NCI-H2227 (cell line): ENCODE data around the gene ABCA7.

Experiments used
- DNase-seq: peaks from one replicate; lab custom pipeline; 2025; ENCODE audit not compliant: unreplicated experiment; lab: John Stamatoyannopoulos, UW

The ABCA7 gene

GRCh38 chr19:1055886-1056620 lies 16.1 kb downstream of the ABCA7 start:
- no peak for DNase-seq

GRCh38 chr19:1057176-1057855 lies 17.4 kb downstream of the ABCA7 start:
- peak; percentile 71 for DNase-seq

- no peak for DNase-seq
These were observed 18.2 kb downstream of the ABCA7 start for GRCh38 chr19:1058112-1058511.

DNA sequence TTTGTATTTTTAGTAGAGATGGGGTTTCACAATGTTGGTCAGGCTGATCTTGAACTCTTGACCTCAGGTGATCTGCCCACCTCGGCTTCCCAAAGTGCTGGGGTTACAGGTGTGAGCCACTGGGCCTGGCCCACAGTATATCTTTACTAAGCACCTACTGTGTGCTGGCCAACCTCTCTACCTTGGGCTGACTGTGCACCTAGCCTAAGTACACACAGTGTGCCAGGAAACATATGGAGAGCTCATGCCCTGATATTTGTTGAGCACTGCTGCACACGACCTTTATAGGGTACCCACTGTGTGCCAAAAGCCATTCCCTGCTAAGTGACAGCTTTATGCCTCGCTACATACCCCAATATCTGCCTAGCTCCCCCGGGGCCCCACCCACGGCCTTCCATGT lies 20.8 kb downstream of the ABCA7 start:
- no peak for DNase-seq

DNA sequence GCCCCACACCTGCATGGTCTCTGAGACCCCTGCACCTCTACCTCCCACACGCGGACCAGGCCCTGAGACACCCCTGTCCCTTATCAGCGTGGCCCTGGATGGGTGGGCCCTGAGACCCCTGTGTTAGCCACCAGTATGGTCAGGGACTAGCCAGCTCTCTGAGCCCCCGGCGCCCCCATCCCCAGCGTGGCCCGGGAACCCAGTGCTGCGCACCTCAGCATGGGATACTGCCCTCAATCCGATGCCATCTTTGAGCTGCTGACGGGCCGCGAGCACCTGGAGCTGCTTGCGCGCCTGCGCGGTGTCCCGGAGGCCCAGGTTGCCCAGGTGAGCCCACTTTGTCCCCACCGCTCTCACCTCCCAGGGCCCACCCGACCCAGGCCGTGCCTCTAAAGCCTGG lies 22.1 kb downstream of the ABCA7 start:
- no peak for DNase-seq

DNA sequence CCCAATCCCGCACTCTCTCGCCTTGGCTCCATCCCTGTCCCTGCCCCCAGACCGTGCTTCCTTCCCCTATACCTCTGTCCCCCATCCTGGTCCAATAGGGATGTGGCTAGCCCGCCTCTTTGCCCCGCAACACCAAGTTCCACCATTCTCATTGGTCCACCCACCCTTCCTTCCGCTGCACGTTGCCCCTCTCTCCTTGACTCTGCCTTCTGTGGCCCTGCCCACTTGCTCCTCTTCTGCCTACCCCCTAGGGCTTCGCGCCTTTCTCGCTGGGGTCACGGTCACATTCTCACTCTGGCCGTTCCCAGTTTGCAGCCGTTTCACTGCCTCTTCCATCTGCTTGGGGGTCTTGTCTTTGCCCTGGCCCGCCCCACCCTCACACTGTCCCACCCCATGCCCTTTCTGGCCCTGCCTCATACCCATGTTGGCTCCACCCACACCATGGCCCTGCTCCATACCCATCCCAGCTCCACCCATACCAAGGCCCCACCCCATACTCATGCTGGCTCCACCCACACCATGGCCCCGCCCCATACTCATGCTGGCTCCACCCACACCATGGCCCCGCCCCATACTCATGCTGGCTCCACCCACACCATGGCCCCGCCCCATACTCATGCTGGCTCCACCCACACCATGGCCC lies 22.6 kb downstream of the ABCA7 start:
- DNase-seq = no peak

DNA sequence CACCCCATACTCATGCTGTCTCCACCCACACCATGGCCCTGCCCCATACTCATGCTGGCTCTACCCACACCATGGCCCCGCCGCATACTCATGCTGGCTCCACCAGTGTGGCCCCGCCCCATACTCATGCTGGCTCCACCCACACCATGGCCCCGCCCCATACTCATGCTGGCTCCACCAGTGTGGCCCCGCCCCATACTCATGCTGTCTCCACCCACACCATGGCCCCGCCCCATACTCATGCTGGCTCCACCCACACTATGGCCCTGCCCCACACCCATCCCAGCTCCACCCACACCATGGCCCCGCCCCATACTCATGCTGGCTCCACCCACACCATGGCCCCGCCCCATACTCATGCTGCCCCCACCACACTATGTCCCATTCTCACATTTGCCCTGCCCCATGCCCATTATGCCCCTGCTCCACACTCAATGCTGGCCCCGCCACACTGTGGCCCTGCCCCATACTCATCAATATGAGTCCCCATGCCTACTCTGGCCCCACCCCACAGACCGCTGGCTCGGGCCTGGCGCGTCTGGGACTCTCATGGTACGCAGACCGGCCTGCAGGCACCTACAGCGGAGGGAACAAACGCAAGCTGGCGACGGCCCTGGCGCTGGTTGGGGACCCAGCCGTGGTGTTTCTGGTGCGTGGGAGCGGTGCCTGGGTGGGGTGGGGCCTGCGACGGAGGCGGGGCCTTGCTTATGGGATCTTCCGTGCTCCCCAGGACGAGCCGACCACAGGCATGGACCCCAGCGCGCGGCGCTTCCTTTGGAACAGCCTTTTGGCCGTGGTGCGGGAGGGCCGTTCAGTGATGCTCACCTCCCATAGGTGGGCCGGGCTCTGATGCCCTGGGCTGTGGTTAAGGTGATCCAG lies 23.4 kb downstream of the ABCA7 start:
- no peak for DNase-seq

DNA sequence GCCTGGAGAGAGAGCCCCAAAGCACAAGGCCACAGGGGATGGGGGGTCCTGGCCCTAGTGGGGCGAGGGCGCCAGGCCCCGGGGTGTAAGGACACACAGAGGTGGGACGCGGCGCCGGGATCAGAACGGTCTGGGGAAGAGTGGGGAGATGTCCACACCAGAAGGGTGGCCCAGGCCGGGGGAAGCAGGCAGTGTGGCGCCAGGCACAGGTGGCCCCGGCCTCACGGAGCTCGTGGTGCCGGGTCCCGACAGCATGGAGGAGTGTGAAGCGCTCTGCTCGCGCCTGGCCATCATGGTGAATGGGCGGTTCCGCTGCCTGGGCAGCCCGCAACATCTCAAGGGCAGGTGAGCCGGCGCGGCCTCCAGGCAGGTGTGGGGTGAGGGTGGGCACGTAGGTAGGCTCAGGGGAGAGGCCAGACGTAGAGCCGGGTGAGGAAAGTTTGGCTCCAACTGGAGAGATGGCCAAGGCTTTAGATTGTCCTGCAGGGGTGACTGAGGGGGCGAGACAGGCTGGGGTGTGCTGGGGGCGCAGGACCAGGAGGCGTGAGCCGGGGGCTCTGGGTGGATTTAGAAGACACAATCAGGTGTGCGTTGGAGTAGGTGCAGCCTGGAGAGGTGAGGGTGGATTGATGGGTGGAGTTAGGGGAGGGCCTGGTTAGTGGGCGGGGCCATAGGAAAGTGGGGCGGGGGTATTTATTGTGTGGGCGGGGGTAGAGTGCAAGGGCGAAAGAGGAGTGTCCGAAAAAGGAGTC lies 24.2 kb downstream of the ABCA7 start:
- DNase-seq = no peak

DNA sequence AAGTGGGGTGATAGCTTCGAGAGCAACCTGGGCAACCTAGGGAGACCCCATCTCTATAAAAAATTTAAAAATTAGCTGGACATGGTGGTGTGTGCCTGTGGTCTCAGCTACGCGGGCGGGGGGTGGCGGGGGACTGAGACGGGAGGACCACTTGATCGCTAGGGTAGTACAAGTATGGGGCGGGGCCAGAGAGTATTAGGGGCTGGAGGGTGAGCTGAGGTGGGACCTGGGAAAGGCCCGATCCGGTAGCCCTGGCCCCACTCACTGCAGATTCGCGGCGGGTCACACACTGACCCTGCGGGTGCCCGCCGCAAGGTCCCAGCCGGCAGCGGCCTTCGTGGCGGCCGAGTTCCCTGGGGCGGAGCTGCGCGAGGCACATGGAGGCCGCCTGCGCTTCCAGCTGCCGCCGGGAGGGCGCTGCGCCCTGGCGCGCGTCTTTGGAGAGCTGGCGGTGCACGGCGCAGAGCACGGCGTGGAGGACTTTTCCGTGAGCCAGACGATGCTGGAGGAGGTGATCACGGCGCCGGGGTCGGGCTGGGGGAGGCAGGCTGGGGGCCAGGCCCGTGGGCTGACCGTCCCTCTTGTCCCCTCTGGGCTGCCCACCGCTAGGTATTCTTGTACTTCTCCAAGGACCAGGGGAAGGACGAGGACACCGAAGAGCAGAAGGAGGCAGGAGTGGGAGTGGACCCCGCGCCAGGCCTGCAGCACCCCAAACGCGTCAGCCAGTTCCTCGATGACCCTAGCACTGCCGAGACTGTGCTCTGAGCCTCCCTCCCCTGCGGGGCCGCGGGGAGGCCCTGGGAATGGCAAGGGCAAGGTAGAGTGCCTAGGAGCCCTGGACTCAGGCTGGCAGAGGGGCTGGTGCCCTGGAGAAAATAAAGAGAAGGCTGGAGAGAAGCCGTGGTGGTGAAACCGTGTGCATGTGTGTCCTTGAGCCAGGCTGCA lies 25.0 kb downstream of the ABCA7 start:
- DNase-seq = peak; percentile 64

- DNase-seq = no peak
These were observed 25.8 kb downstream of the ABCA7 start for GRCh38 chr19:1065606-1066109.

DNA sequence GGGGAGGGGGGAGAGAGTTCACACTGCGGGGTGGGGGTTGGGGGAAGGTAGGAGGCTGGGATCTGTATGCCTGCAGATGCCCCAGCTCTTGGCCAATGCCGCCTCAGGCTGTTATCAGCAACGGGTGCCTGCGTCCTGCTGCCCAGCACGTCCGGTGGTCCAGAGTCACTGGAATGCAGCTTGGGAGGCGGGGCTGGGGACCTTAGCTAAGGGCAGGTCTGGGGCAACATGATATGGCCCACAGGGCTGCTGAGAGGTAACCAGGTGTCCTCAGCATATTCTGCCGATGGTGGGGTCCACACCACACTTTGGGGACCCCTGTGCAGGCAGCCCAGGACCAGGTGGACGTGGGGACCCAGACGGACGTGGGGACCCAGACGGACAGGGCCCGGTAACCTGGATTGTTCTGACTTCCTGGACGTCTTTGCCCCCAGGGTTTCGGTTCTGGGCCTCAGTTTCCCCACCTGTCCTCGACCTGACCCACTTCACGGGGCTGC lies 26.4 kb downstream of the ABCA7 start:
- no peak for DNase-seq

DNA sequence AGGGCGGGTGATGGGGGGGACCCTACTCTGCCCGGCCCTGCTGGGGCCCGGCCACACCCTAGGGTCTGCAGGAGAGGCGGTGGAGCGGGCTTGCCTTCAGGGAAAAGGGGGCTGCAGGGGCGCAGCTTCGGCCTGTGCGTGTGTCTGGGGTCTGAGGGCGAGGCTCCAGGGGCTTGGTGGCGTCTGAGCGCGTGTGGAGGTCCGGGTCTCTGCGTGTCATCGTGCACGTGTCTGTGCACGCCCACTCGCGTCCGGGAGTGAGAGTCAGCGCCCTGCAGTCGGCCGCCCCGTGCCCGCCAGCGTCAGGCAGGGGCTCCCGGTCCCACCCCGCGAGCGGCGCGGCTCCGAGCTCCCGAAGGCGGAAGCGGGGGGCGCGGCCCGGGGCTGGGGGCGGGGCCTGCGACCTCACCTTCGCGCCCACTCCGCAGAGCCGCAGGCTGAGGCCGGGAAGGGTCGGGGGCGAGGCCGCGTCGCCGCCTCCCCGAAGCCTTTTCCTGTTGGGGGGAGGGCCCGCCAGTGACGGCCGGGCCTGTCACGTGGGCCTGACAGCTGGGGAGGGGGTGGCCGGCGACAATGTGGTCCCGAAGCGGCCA lies 26.9 kb downstream of the ABCA7 start, which contains the start of gene ARHGAP45:
Gene ARHGAP45 (plus strand): TSS at position 420 of the 593 bp plus-strand sequence. CDS start 239 bp downstream, outside the sequence.
- DNase-seq = no peak

- DNase-seq = no peak
These were observed 27.5 kb downstream of the ABCA7 start for GRCh38 chr19:1067341-1067957.

GRCh38 chr19:1068009-1069001 lies 28.4 kb downstream of the ABCA7 start:
- no peak for DNase-seq

GRCh38 chr19:1069009-1069779 lies 29.3 kb downstream of the ABCA7 start:
- DNase-seq = no peak

- no peak for DNase-seq
These were observed 30.6 kb downstream of the ABCA7 start for GRCh38 chr19:1070576-1070930.
